Caco-2 (cell line): ENCODE results near the gene CTNND2. TPM values are rescaled to one million over a fixed set of nuclear protein-coding genes. Genes with fewer than 3 reads are reported as not detected.

Experiments
- BruUV-seq: library from RNA; stranded (reverse); fragments of 400-500 nt; replicated peaks from 2 replicates; lab custom pipeline; 2021; lab: Mats Ljungman, UMichigan
- CTCF ChIA-PET: fragments of 300-600 bp; sonication (Branson Sonifier 250); formaldehyde crosslinking; loops from one replicate; lab custom pipeline; 2022; ENCODE audit warnings: antibody characterized with exemption; lab: Charles Lee
- POLR2A ChIA-PET: fragments of 300-600 bp; sonication (Branson Sonifier 250); formaldehyde crosslinking; loops from one replicate; lab custom pipeline; 2022; ENCODE audit warnings: antibody characterized with exemption; lab: Charles Lee
- DNase-seq, 2 experiments: peaks; one replicate each; pipeline versions ENCODE4 v3.0.0 to v3.0.0-alpha.2; 2020 to 2022
- H3K27me3 ChIP-seq: replicated peaks from 2 replicates; pipeline ENCODE4 v1.6.0; 2011; ENCODE audit warnings: low read length; ENCODE audit not compliant: control insufficient read depth, insufficient read depth
- H3K36me3 ChIP-seq: 2 replicates; pipeline ENCODE4 v1.5.1; 2011; ENCODE audit warnings: low read length; ENCODE audit not compliant: control insufficient read depth, insufficient read depth
- H3K4me1 ChIP-seq: fragments of 250-450 bp; sonication (Bioruptor Pico); 2 replicates; pipeline ENCODE4 v1.5.1; 2020; ENCODE audit warnings: mild to moderate bottlenecking
- H3K4me3 ChIP-seq: 2 replicates; pipeline ENCODE4 v1.5.1; 2011; ENCODE audit warnings: low read depth, mild to moderate bottlenecking, control low read depth, low read length
- H3K9me3 ChIP-seq: fragments of 250-450 bp; sonication (Bioruptor Pico); 2 replicates; pipeline ENCODE4 v1.5.1; 2020; ENCODE audit warnings: mild to moderate bottlenecking, moderate library complexity
- H3K27ac Mint-ChIP-seq: one replicate; pipeline ENCODE4 v1.8.0; 2022; ENCODE audit warnings: mixed read lengths; ENCODE audit not compliant: unreplicated experiment
- H3K27me3 Mint-ChIP-seq: one replicate; pipeline ENCODE4 v1.8.0; 2022; ENCODE audit warnings: mixed read lengths; ENCODE audit not compliant: insufficient read depth, unreplicated experiment
- H3K36me3 Mint-ChIP-seq: one replicate; pipeline ENCODE4 v1.8.0; 2022; ENCODE audit warnings: mild to moderate bottlenecking, mixed read lengths; ENCODE audit not compliant: insufficient read depth, unreplicated experiment
- H3K4me1 Mint-ChIP-seq: one replicate; pipeline ENCODE4 v1.8.0; 2022; ENCODE audit warnings: low read depth, mixed read lengths; ENCODE audit not compliant: unreplicated experiment
- H3K4me3 Mint-ChIP-seq: one replicate; pipeline ENCODE4 v1.8.0; 2022; ENCODE audit warnings: mild to moderate bottlenecking, moderate library complexity, mixed read lengths; ENCODE audit not compliant: unreplicated experiment
- H3K9me3 Mint-ChIP-seq: one replicate; pipeline ENCODE4 v1.8.0; 2022; ENCODE audit warnings: mixed read lengths; ENCODE audit not compliant: unreplicated experiment
- CTCF ChIP-seq, 2 experiments: fragments of 200-600 bp in 1 of 2; IDR thresholded peaks; 1 replicate in 1 of 2; 2 replicates in 1 of 2; pipeline versions ENCODE4 v1.5.1 to v1.8.0; 2011 to 2022; ENCODE audit warnings: antibody characterized with exemption in 1 of 2, control low read depth in 1 of 2, inconsistent platforms in 1 of 2, low read depth in 1 of 2, low read length in 1 of 2, mild to moderate bottlenecking in 1 of 2, moderate library complexity in 1 of 2; ENCODE audit not compliant: insufficient read depth in 1 of 2, severe bottlenecking in 1 of 2, unreplicated experiment in 1 of 2
- intact Hi-C: fragments of 100-400 bp; cut with micrococcal nuclease; formaldehyde crosslinking; loops from one replicate; pipeline ENCODE4 v1.10.0; 2022; ENCODE audit not compliant: unreplicated experiment
- total RNA-seq: library from RNA; stranded (reverse); gene quantifications from 2 replicates; pipeline ENCODE4 v1.2.3, GENCODE V29; 2022

The CTNND2 gene
- total RNA-seq, 1 experiment from 2014 or later, result 0.32 TPM

DNA sequence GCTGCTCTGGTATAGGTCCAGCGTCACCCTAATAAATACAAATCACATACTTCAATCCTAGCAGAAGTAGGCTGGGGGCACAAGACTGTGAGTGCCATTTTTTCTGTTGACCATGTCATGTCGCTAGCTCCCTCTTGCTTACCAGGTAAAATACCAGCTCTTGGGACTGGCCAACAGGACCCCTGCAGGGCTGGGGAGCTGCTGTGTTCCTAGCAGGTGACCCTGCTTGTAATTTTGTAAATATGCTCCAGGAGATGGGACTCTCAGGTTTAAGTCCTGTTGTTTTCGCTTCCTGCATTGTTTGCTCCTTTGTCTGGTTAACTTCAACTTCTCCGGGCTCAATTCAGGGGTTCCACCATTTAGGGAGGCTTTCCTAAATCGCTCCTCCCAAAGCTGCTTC lies 856.6 kb downstream of the CTNND2 start:
- H3K4me3 ChIP-seq, result no peak overlapping the region
- no peaks in the 10 kb centered on the region for H3K9me3 ChIP-seq
- intact Hi-C loops, result loop anchor here (5.0 kb wide), 1 partner anchor 180 kb away; no protein-coding TSS in a partner anchor
- ChIA-PET POLR2A (no interaction called here), CTCF (interaction anchor here (0.5 kb wide), 1 partner anchor 18 kb away, joined by 4 read pairs; no protein-coding TSS in a partner anchor)
- 0 out of 2 replicates have a peak, but pooled peaks cover 3% of the 10 kb centered on the region for H3K4me1 ChIP-seq
- no peaks in the 10 kb centered on the region for H3K36me3 ChIP-seq
- Mint-ChIP-seq H3K27ac (no peak overlapping the region), H3K36me3 (peaks cover 5% of the 10 kb centered on the region), H3K4me1 (peaks cover 6% of the 10 kb centered on the region), H3K4me3 (no peak overlapping the region), H3K9me3 (no peaks in the 10 kb centered on the region), H3K27me3 (no peaks in the 10 kb centered on the region)
- DNase-seq, result no peak
- no peak for TF ChIP-seq CTCF (IDR thresholded peaks at IDR 0.05; ENCODE audit: insufficient read depth in 1 of 2, low read depth in 1 of 2, low read length in 1 of 2, severe bottlenecking in 1 of 2, unreplicated experiment in 1 of 2)
- BruUV-seq, result no TSS peak
- H3K27me3 ChIP-seq, result no peaks in the 10 kb centered on the region

- no peak for DNase-seq
- no peak overlapping the region for H3K27ac Mint-ChIP-seq
- ChIA-PET CTCF (no interaction called here), POLR2A (no interaction called here)
- TF ChIP-seq CTCF (IDR thresholded peaks at IDR 0.05; ENCODE audit: insufficient read depth in 1 of 2, low read depth in 1 of 2, low read length in 1 of 2, severe bottlenecking in 1 of 2, unreplicated experiment in 1 of 2), result no peak
- Histone ChIP-seq H3K9me3 (no peaks in the 10 kb centered on the region), H3K27me3 (no peaks in the 10 kb centered on the region), H3K4me1 (0 out of 2 replicates have a peak, but pooled peaks cover 3% of the 10 kb centered on the region), H3K4me3 (no peak overlapping the region), H3K36me3 (no peaks in the 10 kb centered on the region)
- H3K27me3 Mint-ChIP-seq, result no peaks in the 10 kb centered on the region
- no peaks in the 10 kb centered on the region for H3K9me3 Mint-ChIP-seq
- H3K36me3 Mint-ChIP-seq, result peaks cover 5% of the 10 kb centered on the region
- H3K4me3 Mint-ChIP-seq, result no peak overlapping the region
- H3K4me1 Mint-ChIP-seq, result peaks cover 6% of the 10 kb centered on the region
- intact Hi-C loops, result loop anchor here (5.0 kb wide), 1 partner anchor 180 kb away; no protein-coding TSS in a partner anchor
- no TSS peak for BruUV-seq
These were observed 857.2 kb downstream of the CTNND2 start for GRCh38 chr5:11047030-11047429.

DNA sequence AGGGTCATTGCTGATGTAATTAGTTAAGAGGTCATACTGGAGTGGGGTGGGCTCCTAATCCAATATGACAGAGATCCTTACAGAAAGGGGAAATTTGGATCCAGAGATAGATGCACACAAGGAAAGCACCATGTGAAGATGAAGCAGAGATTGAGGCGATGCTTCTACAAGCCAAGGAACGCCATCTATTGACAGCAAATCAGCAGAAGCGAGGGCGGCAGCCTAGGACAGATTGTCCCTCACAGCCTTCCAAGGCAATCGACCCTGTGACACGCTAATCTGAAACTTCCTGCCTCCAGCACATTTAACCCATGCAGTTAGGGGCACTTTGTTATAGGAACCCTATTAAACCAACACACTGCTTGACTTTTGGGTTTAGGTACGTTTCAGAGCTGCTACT lies 858.1 kb downstream of the CTNND2 start:
- intact Hi-C loops, result loop anchor here (5.0 kb wide), 1 partner anchor 179 kb away; no protein-coding TSS in a partner anchor
- CTCF ChIA-PET, result no interaction called here
- Histone ChIP-seq H3K9me3 (no peaks in the 10 kb centered on the region), H3K36me3 (no peaks in the 10 kb centered on the region), H3K27me3 (no peaks in the 10 kb centered on the region), H3K4me1 (0 out of 2 replicates have a peak, but pooled peaks cover 3% of the 10 kb centered on the region), H3K4me3 (no peak overlapping the region)
- Mint-ChIP-seq H3K9me3 (no peaks in the 10 kb centered on the region), H3K27ac (no peak overlapping the region), H3K4me1 (peaks cover 6% of the 10 kb centered on the region), H3K4me3 (no peak overlapping the region), H3K36me3 (peaks cover 5% of the 10 kb centered on the region), H3K27me3 (no peaks in the 10 kb centered on the region)
- no TSS peak for BruUV-seq
- no peak for TF ChIP-seq CTCF (IDR thresholded peaks at IDR 0.05; ENCODE audit: insufficient read depth in 1 of 2, low read depth in 1 of 2, low read length in 1 of 2, severe bottlenecking in 1 of 2, unreplicated experiment in 1 of 2)
- DNase-seq, result no peak
- POLR2A ChIA-PET, result no interaction called here
